Liver (tissue), 3 donors: Measurements from ENCODE around the gene GFOD2.

ENCODE experiments used
- ATF3 ChIP-seq: IDR thresholded peaks from 2 replicates; pipeline ENCODE4 v1.6.1; 2016; ENCODE audit warnings: antibody characterized with exemption
- CTCF ChIP-seq: fragments of 150-350 bp; IDR thresholded peaks from 2 replicates; pipeline ENCODE4 v1.5.1; 2017; ENCODE audit warnings: improper control_type of control experiment, low read depth, low read length; ENCODE audit not compliant: missing input control
- EGR1 ChIP-seq, 2 donors: IDR thresholded peaks; 2 replicates each; pipeline ENCODE4 v1.6.1; 2016 to 2018; ENCODE audit warnings: antibody characterized with exemption in 2 of 2, low read depth in 2 of 2
- GABPA ChIP-seq, 2 donors: IDR thresholded peaks in 1 of 2; conservative IDR thresholded peaks in 1 of 2; 2 replicates each; pipeline ENCODE4 v1.6.1; 2016; ENCODE audit warnings: antibody characterized with exemption in 2 of 2, mild to moderate bottlenecking in 1 of 2, moderate library complexity in 1 of 2
- JUND ChIP-seq, 2 donors: IDR thresholded peaks; 2 replicates each; pipeline ENCODE4 v1.6.1; 2016; ENCODE audit warnings: antibody characterized with exemption in 2 of 2
- NR2F2 ChIP-seq: IDR thresholded peaks from 2 replicates; pipeline ENCODE4 v1.6.1; 2016; ENCODE audit warnings: antibody characterized with exemption
- RXRA ChIP-seq, 2 donors: IDR thresholded peaks; 2 replicates each; pipeline ENCODE4 v1.6.1; 2017 to 2018; ENCODE audit warnings: antibody characterized with exemption in 2 of 2, mild to moderate bottlenecking in 1 of 2
- YY1 ChIP-seq: IDR thresholded peaks from 2 replicates; pipeline ENCODE4 v1.6.1; 2016; ENCODE audit warnings: antibody characterized with exemption, mild to moderate bottlenecking
- TF ChIP-seq, protein P1 (sequence below): IDR thresholded peaks from 2 replicates; pipeline ENCODE4 v1.6.1; 2016; ENCODE audit warnings: antibody characterized with exemption, mild to moderate bottlenecking
- TF ChIP-seq, protein P2 (sequence below): IDR thresholded peaks from 2 replicates; pipeline ENCODE4 v1.6.1; 2016; ENCODE audit warnings: antibody characterized with exemption
- TF ChIP-seq, protein P3 (sequence below): IDR thresholded peaks from 2 replicates; pipeline ENCODE4 v1.6.1; 2016; ENCODE audit warnings: antibody characterized with exemption
- donor health status: healthy.
- donor health status: healthy.

DNA sequence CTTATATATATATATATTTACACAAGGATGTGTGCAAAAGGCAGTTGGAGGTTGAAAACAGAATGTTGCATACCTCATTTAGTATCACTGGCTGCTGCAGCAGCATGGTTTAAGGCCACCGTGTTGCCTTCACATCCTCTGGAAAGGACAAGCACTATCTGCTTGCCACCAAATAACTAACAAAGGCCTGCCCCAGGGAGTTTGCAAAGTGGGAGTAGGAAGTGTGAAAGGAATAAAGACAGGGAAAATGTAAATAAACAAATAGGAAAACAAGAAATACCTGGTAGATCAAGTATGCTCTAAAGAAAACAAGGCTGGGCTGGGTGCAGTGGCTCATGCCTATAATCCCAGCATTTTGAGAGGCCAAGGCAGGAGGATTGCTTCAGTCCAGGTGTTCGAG lies 33.5 kb upstream of the GFOD2 start:
- TF ChIP-seq CTCF = no peak
- TF ChIP-seq YY1 = no peak
- no peak for TF ChIP-seq EGR1 (IDR thresholded peaks at IDR 0.05; ENCODE audit: low read depth in 2 of 2)
- TF ChIP-seq JUND (IDR thresholded peaks at IDR 0.05) = no peak
- TF ChIP-seq, protein P1, sequence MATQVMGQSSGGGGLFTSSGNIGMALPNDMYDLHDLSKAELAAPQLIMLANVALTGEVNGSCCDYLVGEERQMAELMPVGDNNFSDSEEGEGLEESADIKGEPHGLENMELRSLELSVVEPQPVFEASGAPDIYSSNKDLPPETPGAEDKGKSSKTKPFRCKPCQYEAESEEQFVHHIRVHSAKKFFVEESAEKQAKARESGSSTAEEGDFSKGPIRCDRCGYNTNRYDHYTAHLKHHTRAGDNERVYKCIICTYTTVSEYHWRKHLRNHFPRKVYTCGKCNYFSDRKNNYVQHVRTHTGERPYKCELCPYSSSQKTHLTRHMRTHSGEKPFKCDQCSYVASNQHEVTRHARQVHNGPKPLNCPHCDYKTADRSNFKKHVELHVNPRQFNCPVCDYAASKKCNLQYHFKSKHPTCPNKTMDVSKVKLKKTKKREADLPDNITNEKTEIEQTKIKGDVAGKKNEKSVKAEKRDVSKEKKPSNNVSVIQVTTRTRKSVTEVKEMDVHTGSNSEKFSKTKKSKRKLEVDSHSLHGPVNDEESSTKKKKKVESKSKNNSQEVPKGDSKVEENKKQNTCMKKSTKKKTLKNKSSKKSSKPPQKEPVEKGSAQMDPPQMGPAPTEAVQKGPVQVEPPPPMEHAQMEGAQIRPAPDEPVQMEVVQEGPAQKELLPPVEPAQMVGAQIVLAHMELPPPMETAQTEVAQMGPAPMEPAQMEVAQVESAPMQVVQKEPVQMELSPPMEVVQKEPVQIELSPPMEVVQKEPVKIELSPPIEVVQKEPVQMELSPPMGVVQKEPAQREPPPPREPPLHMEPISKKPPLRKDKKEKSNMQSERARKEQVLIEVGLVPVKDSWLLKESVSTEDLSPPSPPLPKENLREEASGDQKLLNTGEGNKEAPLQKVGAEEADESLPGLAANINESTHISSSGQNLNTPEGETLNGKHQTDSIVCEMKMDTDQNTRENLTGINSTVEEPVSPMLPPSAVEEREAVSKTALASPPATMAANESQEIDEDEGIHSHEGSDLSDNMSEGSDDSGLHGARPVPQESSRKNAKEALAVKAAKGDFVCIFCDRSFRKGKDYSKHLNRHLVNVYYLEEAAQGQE = no peak
- TF ChIP-seq GABPA (IDR thresholded peaks at IDR 0.05 in 1 of 2, conservative IDR thresholded peaks at IDR 0.05 in 1 of 2) = no peak
- TF ChIP-seq, protein P2, sequence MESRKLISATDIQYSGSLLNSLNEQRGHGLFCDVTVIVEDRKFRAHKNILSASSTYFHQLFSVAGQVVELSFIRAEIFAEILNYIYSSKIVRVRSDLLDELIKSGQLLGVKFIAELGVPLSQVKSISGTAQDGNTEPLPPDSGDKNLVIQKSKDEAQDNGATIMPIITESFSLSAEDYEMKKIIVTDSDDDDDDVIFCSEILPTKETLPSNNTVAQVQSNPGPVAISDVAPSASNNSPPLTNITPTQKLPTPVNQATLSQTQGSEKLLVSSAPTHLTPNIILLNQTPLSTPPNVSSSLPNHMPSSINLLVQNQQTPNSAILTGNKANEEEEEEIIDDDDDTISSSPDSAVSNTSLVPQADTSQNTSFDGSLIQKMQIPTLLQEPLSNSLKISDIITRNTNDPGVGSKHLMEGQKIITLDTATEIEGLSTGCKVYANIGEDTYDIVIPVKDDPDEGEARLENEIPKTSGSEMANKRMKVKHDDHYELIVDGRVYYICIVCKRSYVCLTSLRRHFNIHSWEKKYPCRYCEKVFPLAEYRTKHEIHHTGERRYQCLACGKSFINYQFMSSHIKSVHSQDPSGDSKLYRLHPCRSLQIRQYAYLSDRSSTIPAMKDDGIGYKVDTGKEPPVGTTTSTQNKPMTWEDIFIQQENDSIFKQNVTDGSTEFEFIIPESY = no peak
- TF ChIP-seq, protein P3, sequence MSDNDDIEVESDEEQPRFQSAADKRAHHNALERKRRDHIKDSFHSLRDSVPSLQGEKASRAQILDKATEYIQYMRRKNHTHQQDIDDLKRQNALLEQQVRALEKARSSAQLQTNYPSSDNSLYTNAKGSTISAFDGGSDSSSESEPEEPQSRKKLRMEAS = no peak
- no peak for TF ChIP-seq ATF3
- no peak for TF ChIP-seq NR2F2
- TF ChIP-seq RXRA (IDR thresholded peaks at IDR 0.05) = no peak
